ENCODE results near the gene CEACAM21. TPM values are rescaled to one million over a fixed set of nuclear protein-coding genes. Genes with fewer than 3 reads are reported as not detected.

Gene CEACAM21
- total RNA-seq, 3 donors from 2014 or later = 0.44 to 0.66 (median 0.64) TPM

DNA sequence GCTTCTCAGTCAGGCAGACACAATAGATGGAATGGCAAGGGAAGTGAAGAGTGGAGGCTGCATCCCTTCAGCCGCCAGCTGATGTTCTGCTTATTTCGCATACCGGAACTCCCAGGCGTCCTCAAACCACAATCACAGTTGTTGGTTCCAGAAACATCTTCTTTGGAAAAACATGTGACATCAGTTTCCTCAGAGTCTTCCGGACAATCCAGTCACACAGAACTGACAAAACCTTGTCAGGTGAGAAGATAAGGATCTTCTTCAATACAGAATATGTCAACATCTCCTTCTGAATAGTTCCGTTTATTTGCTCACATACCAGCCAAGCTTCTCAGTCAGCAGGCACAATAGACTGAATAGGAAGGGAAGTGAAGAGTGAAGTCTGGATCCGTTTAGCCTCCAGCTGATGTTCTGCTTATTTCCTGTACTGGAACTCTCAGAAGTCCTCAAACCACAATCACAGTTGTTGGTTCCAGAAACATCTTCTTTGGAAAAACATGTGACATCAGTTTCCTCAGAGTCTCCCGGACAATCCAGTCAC is 45.1 kb upstream of the CEACAM21 start:
- no peaks in the 10 kb centered on the region for H3K36me3 ChIP-seq
- peak overlapping the region; percentile 91 to 96 for H3K27ac ChIP-seq
- intact Hi-C loops (cut with DNase I; ENCODE audit: low total_unique reads) = no loop called here
- peak overlapping the region; percentile 5 to 64 (median 43) for H3K4me3 ChIP-seq
- no peaks in the 10 kb centered on the region for H3K27me3 ChIP-seq
- DNase-seq (ENCODE audit: low spot score in 2 of 2) = peak in 1 of 2 donors; percentile 57
- TF ChIP-seq POLR2AphosphoS5 (IDR thresholded peaks at IDR 0.05) = peak in 1 of 3 donors; percentile 22
- TF ChIP-seq POLR2A (IDR thresholded peaks at IDR 0.05) = no peak
- TF ChIP-seq, protein P1, sequence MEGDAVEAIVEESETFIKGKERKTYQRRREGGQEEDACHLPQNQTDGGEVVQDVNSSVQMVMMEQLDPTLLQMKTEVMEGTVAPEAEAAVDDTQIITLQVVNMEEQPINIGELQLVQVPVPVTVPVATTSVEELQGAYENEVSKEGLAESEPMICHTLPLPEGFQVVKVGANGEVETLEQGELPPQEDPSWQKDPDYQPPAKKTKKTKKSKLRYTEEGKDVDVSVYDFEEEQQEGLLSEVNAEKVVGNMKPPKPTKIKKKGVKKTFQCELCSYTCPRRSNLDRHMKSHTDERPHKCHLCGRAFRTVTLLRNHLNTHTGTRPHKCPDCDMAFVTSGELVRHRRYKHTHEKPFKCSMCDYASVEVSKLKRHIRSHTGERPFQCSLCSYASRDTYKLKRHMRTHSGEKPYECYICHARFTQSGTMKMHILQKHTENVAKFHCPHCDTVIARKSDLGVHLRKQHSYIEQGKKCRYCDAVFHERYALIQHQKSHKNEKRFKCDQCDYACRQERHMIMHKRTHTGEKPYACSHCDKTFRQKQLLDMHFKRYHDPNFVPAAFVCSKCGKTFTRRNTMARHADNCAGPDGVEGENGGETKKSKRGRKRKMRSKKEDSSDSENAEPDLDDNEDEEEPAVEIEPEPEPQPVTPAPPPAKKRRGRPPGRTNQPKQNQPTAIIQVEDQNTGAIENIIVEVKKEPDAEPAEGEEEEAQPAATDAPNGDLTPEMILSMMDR (IDR thresholded peaks at IDR 0.05) = no peak
- peaks cover 9% of the 10 kb centered on the region in 2 donors for H3K9me3 ChIP-seq
- peaks cover 0 to 5% of the 10 kb centered on the region in 2 donors for H3K4me1 ChIP-seq

DNA sequence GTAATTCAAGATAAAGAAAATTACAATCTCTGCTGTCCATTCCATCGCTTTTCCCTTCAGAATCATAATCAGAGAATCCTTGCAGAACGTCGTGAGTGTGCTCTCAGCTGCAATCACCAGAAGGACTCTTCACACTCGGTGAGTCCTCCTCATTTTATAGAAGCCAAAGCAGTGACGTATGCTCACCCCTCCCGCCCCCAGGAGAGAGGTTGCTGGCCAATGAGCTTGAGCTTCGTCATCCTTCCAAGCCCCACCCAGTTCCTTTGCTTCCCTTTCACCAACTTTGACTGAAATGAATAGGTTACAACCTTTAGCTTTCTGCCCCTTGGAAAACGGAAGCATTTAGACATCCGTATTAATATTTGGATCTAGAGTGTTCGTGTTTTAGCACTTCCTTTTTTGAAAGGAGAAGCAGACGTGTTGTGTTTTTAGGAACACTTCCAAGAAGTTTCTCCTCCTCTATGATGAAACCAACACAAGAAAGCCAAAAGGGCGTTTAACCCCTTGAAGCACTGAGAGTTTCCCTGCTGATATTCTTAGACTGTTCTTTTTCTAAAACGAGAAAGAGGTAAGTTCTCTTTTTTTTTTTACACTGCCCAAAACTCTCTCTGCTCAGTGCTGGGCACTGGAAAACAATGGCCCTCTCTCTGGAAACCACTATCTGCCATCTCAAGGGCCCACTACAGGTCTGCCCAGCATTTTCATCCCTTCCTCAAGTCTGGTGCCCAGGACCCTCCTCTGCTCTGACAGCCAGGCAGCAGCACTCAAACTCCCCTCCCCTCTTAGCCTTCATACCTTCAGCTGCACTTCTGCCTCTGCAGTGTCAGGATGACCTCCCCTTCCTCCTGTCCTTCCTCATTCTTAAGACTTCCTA is 44.3 kb upstream of the CEACAM21 start:
- Histone ChIP-seq H3K36me3 (no peaks in the 10 kb centered on the region), H3K4me3 (peak overlapping the region in 2 of 3 donors; percentile 43 to 64), H3K4me1 (peaks cover 0 to 5% of the 10 kb centered on the region in 2 donors), H3K27ac (peak overlapping the region; percentile 91 to 96), H3K9me3 (peaks cover 9% of the 10 kb centered on the region in 2 donors), H3K27me3 (no peaks in the 10 kb centered on the region)
- intact Hi-C loops (cut with DNase I; ENCODE audit: low total_unique reads) = no loop called here
- peak; percentile 83 to 90 for DNase-seq (ENCODE audit: low spot score in 2 of 2)
- TF ChIP-seq POLR2A (IDR thresholded peaks at IDR 0.05) (peak; percentile 77), POLR2AphosphoS5 (IDR thresholded peaks at IDR 0.05) (peak; percentile 77 to 96 (median 94))
- TF ChIP-seq, protein P1 (IDR thresholded peaks at IDR 0.05) = peak in 1 of 3 donors; percentile 11

DNA sequence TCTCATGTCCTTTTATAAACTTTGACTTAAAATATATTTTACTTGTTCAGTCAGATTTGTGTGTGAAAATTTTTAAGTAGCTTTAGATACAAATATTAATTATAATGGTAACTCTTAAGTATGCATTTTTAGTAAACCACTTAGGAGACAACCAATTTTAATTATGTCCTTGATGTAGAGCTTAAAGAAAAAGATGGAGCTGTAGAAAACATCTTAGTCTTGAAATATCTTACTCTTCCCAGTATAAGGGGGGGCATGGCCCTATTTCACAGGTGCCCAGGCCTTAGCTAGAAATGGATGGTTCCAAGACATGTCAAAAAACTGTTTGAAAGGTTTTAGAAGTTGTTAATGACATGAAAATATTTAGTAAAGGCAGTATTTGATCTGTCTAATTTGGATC is 43.4 kb upstream of the CEACAM21 start:
- Histone ChIP-seq H3K27ac (no peak overlapping the region), H3K4me3 (no peak overlapping the region)

DNA sequence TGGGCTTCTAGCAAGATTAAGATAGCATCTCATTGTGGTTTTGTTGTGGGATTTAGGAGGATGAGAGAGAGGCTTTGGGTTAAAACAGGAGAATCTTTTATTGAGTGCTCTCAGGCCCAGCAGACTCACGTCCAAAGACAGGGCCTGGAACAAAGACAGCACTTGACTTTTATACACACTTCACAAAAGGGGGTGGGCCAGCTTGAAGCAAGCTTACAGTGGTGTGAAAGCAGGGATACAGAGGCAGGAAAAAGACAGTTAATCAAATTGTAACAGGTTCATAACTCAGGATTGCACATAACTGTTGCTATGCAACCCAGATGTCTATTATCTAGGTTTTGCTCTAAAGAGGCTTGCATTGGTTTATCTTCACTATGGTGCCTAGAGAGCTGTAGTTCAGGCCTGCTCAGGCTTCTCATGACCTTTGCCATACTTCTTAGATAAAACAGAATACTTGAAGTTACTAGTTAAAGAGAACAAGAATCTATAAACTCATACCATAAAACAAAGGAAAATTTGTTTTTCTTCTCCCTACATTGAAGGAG is 42.2 kb upstream of the CEACAM21 start:
- no peak for DNase-seq (ENCODE audit: low spot score in 2 of 2)
- Histone ChIP-seq H3K4me3 (no peak overlapping the region), H3K36me3 (no peaks in the 10 kb centered on the region), H3K27me3 (no peaks in the 10 kb centered on the region), H3K9me3 (peaks cover 9 to 16% of the 10 kb centered on the region in 2 donors), H3K4me1 (peaks cover 0 to 5% of the 10 kb centered on the region in 2 donors), H3K27ac (no peak overlapping the region)
- intact Hi-C loops (cut with DNase I; ENCODE audit: low total_unique reads) = no loop called here
- TF ChIP-seq, protein P1 (IDR thresholded peaks at IDR 0.05) = no peak

More for the DNA sequence above, 43.4 kb upstream of the CEACAM21 start:
- DNase-seq (ENCODE audit: low spot score in 2 of 2) = no peak
- H3K36me3 ChIP-seq = no peaks in the 10 kb centered on the region
- H3K27me3 ChIP-seq = no peaks in the 10 kb centered on the region
- TF ChIP-seq, protein P1 (IDR thresholded peaks at IDR 0.05) = no peak
- TF ChIP-seq POLR2AphosphoS5 (IDR thresholded peaks at IDR 0.05) = no peak
- TF ChIP-seq POLR2A (IDR thresholded peaks at IDR 0.05) = no peak
- peaks cover 0 to 5% of the 10 kb centered on the region in 2 donors for H3K4me1 ChIP-seq
- intact Hi-C loops (cut with DNase I; ENCODE audit: low total_unique reads) = no loop called here
- H3K9me3 ChIP-seq = peaks cover 9% of the 10 kb centered on the region in 2 donors

All from breast epithelium (tissue), 4 donors.